Measurements from ENCODE around the gene VAV2. TPM values are rescaled to one million over a fixed set of nuclear protein-coding genes. Genes with fewer than 3 reads are reported as not detected.

The VAV2 gene
- total and polyA plus RNA-seq, 9 of the 15 experiments (the other 6 are each of a cell fraction or from before 2014, with no cell fraction given) = 0.01 to 2.7 (median 1.0) TPM; not detected in 1

- TF ChIP-seq ZBTB49 (CRISPR knock-in tag; IDR thresholded peaks at IDR 0.05; ENCODE audit: borderline replicate concordance) (no peak), ZNF764 (CRISPR knock-in tag; IDR thresholded peaks at IDR 0.05; ENCODE audit: low read depth) (no peak), E2F6 (IDR thresholded peaks at IDR 0.05; ENCODE audit: borderline replicate concordance in 1 of 2, extremely low read depth in 1 of 2, insufficient read depth in 1 of 2, insufficient read length in 1 of 2, low read depth in 1 of 2, low read length in 1 of 2, poor library complexity in 1 of 2, severe bottlenecking in 1 of 2) (no peak), FOXM1 (IDR thresholded peaks at IDR 0.05; ENCODE audit: low read depth) (no peak), FOXM1 (CRISPR knock-in tag; IDR thresholded peaks at IDR 0.05; ENCODE audit: low read depth) (no peak)
- TF ChIP-seq, protein P1, sequence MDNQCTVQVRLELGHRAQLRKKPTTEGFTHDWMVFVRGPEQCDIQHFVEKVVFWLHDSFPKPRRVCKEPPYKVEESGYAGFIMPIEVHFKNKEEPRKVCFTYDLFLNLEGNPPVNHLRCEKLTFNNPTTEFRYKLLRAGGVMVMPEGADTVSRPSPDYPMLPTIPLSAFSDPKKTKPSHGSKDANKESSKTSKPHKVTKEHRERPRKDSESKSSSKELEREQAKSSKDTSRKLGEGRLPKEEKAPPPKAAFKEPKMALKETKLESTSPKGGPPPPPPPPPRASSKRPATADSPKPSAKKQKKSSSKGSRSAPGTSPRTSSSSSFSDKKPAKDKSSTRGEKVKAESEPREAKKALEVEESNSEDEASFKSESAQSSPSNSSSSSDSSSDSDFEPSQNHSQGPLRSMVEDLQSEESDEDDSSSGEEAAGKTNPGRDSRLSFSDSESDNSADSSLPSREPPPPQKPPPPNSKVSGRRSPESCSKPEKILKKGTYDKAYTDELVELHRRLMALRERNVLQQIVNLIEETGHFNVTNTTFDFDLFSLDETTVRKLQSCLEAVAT (IDR thresholded peaks at IDR 0.05) = no peak
These were observed 278.1 kb downstream of the VAV2 start (continued) for GRCh38 chr9:133713960-133714495.

All from K562 (cell line).